Endodermal cell (in vitro differentiated cells): ENCODE results near the gene IL25. TPM values are rescaled to one million over a fixed set of nuclear protein-coding genes. Genes with fewer than 3 reads are reported as not detected.

Source experiments
- DNase-seq: peaks from one replicate; pipeline ENCODE4 v3.0.0-alpha.2; 2017
- H3K27ac ChIP-seq: 2 replicates; pipeline ENCODE4 v1.5.1; 2013; ENCODE audit warnings: mild to moderate bottlenecking, low read depth, low read length, moderate library complexity
- H3K27me3 ChIP-seq: 2 replicates; pipeline ENCODE4 v1.6.1; 2013; ENCODE audit warnings: mild to moderate bottlenecking, low read length, moderate library complexity; ENCODE audit not compliant: insufficient read depth, control insufficient read depth, poor library complexity, severe bottlenecking
- H3K36me3 ChIP-seq: 2 replicates; pipeline ENCODE4 v1.7.0; 2013; ENCODE audit warnings: mild to moderate bottlenecking, low read length, moderate library complexity; ENCODE audit not compliant: control insufficient read depth, insufficient read depth
- H3K4me1 ChIP-seq: one replicate; pipeline ENCODE4 v1.7.0; 2013; ENCODE audit warnings: low read length; ENCODE audit not compliant: control insufficient read depth, insufficient read depth
- H3K4me3 ChIP-seq: 2 replicates; pipeline ENCODE4 v1.5.1; 2013; ENCODE audit warnings: mild to moderate bottlenecking, low read length, moderate library complexity
- H3K9ac ChIP-seq: 2 replicates; pipeline ENCODE4 v1.6.1; 2013; ENCODE audit warnings: mild to moderate bottlenecking, low read length, moderate library complexity; ENCODE audit not compliant: poor library complexity, severe bottlenecking; ENCODE audit errors: extremely low read depth
- H3K9me3 ChIP-seq: 2 replicates; pipeline ENCODE4 v1.6.1; 2013; ENCODE audit warnings: mild to moderate bottlenecking, low read length, moderate library complexity; ENCODE audit not compliant: control insufficient read depth
- H3K27ac Mint-ChIP-seq: 2 replicates; pipeline ENCODE4 v1.8.0; 2020; ENCODE audit warnings: mixed read lengths
- H3K27me3 Mint-ChIP-seq: 2 replicates; pipeline ENCODE4 v1.8.0; 2021; ENCODE audit warnings: mild to moderate bottlenecking, mixed read lengths; ENCODE audit not compliant: insufficient read depth
- H3K36me3 Mint-ChIP-seq: 2 replicates; pipeline ENCODE4 v1.8.0; 2020; ENCODE audit warnings: low read depth, mixed read lengths
- H3K4me1 Mint-ChIP-seq: 2 replicates; pipeline ENCODE4 v1.8.0; 2020; ENCODE audit warnings: mixed read lengths
- H3K4me3 Mint-ChIP-seq: 2 replicates; pipeline ENCODE4 v1.8.0; 2020; ENCODE audit warnings: mild to moderate bottlenecking, moderate library complexity, mixed read lengths
- H3K9me3 Mint-ChIP-seq: 2 replicates; pipeline ENCODE4 v1.8.0; 2020; ENCODE audit warnings: mild to moderate bottlenecking, mixed read lengths
- WGBS, 2 experiments: methylation state at CpG; one replicate each; pipeline versions ENCODE4 v1.1.5 to v1.1.7; 2013; ENCODE audit warnings: missing lambda C conversion rate in 2 of 2, mixed read lengths in 1 of 2; ENCODE audit not compliant: insufficient coverage in 1 of 2, insufficient read length in 1 of 2; 5-methylcytosine and 5-hydroxymethylcytosine counted together
- total RNA-seq, 2 donors: library from RNA; stranded (reverse); fragmentation: NEBNext Ultra II Directional in 1 of 2; extraction: Animal tissue kit (Norgen Biotek cat#: 25700) in 1 of 2; gene quantifications; 2 replicates in 1 of 2; 3 replicates in 1 of 2; pipeline ENCODE4 v1.2.1, GENCODE V29; 2021
- TF ChIP-seq, protein P1 (sequence below): fragments of 200-600 bp; sonication (generic); conservative IDR thresholded peaks from 2 replicates; pipeline ENCODE4 v1.5.0; 2021; ENCODE audit warnings: antibody characterized with exemption, mild to moderate bottlenecking

IL25 gene
- total RNA-seq, 2 donors from 2014 or later: not detected

DNA sequence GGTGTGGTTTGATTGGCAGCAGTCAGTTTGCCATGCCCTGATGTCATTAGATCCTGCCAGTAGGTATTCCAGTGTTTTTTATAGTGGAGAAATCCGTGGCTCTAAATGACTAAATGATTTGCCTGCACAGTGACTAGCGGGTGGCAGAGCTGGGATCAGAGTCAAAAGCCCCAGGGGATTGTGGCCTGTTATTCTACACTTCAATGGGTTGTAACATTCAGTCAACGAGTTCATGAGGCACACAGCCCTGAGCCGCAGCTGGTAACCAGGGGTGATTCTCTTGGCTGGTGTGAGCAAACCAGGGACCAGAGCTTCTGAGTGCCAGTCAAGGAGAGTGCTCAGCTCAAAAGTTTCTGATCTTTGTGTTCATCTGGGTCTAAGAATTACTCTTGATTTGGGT lies 33.6 kb downstream of the IL25 start:
- no peak overlapping the region for H3K4me3 Mint-ChIP-seq
- H3K4me3 ChIP-seq: no peak overlapping the region

DNA sequence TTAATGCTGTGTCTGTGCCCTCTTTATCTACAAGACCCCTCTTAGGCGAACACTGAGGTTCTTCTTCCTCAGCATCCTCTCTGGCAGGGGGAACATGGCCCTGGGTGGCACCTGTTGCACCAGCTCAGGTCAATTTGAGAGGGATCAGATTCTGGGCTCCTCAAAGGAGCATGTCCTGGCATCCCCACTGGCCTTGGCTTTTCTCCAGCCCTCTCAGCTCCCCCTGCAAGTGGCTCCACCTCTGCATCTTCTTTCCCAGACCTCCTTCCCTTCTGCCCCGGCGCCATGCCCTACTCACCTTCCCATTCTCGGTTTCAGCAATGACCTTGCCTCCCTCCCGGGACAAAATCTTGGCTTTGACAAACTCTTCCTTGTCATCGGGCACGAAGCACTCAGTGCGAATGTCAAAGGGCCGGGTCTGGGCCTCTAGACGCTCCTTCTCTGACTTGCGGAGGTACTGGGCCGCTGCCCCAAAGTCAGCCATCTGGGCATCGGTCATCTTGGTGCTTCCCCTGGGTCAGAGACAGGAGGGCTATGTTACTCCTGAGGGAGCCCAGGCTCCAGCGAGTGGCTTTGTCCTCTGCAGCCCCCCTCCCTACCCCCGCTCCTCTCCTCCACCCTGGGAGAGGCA lies 34.2 kb downstream of the IL25 start:
- H3K4me3 Mint-ChIP-seq: no peak overlapping the region
- H3K9me3 Mint-ChIP-seq: no peaks in the 10 kb centered on the region
- Histone ChIP-seq H3K9me3 (no peaks in the 10 kb centered on the region), H3K4me1 (no peaks in the 10 kb centered on the region), H3K4me3 (no peak overlapping the region), H3K27ac (no peak overlapping the region), H3K36me3 (no peaks in the 10 kb centered on the region), H3K9ac (no peak overlapping the region), H3K27me3 (peaks cover 8% of the 10 kb centered on the region)
- WGBS, 2 experiments: 88% methylated on average over 13 to 15 of the region's 15 CpGs
- H3K27ac Mint-ChIP-seq: no peak overlapping the region
- DNase-seq: no peak
- H3K36me3 Mint-ChIP-seq: no peaks in the 10 kb centered on the region
- TF ChIP-seq, protein P1, sequence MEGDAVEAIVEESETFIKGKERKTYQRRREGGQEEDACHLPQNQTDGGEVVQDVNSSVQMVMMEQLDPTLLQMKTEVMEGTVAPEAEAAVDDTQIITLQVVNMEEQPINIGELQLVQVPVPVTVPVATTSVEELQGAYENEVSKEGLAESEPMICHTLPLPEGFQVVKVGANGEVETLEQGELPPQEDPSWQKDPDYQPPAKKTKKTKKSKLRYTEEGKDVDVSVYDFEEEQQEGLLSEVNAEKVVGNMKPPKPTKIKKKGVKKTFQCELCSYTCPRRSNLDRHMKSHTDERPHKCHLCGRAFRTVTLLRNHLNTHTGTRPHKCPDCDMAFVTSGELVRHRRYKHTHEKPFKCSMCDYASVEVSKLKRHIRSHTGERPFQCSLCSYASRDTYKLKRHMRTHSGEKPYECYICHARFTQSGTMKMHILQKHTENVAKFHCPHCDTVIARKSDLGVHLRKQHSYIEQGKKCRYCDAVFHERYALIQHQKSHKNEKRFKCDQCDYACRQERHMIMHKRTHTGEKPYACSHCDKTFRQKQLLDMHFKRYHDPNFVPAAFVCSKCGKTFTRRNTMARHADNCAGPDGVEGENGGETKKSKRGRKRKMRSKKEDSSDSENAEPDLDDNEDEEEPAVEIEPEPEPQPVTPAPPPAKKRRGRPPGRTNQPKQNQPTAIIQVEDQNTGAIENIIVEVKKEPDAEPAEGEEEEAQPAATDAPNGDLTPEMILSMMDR: no peak
- no peaks in the 10 kb centered on the region for H3K4me1 Mint-ChIP-seq
- peaks cover 44% of the 10 kb centered on the region for H3K27me3 Mint-ChIP-seq

More for the DNA sequence above, 33.6 kb downstream of the IL25 start:
- no peak for DNase-seq
- 54 to 68% methylated on average over 2 to 4 of the region's 4 CpGs for WGBS, 2 experiments
- Histone ChIP-seq H3K27me3 (peaks cover 8% of the 10 kb centered on the region), H3K9me3 (no peaks in the 10 kb centered on the region), H3K27ac (no peak overlapping the region), H3K9ac (no peak overlapping the region), H3K36me3 (no peaks in the 10 kb centered on the region), H3K4me1 (no peaks in the 10 kb centered on the region)
- Mint-ChIP-seq H3K4me1 (no peaks in the 10 kb centered on the region), H3K36me3 (no peaks in the 10 kb centered on the region), H3K27ac (no peak overlapping the region), H3K9me3 (no peaks in the 10 kb centered on the region), H3K27me3 (peaks cover 50% of the 10 kb centered on the region)
- TF ChIP-seq, protein P1: no peak

DNA sequence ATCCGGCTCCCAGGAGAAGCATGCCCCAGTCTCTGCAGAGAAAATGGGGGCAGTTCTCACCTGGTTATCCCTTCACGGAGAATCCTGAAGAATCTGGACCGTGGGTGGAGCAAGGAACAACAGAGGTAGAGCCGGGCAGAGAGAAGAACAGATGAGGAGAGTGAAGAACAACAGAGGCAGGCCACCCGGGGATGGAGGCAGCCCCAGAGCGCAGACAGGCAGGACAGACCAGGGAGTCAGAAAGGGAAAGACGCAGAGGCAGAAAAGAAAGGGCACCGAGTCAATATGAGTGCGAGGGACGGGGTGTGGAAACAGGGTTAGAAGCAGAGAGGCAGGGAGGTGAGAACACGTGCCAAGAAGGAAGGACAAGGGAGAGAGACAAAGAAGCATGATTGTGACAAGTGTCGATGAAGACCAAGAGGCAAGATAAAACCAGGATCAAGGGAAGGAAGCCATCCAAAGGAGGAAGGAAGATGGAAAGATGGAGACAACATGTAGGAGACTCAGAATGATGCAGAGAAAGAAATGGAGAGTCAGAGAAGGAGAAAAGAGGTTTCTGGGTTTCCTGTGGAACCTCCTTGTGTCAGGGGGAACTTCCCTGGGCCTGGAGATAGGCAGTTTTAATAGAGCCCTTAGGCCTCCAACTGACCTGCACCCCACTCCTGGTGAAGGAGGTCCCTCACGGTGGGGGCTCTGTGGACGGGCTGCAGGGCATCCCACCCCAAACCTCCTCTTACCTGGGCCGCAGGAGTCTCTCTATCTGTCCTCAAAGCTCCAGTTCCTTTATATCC lies 35.1 kb downstream of the IL25 start, which contains the start of gene MYH6:
Gene MYH6 (minus strand): TSS at position 758 of the 791 bp plus-strand sequence. CDS start 1,050 bp downstream, outside the sequence.
- no peaks in the 10 kb centered on the region for H3K9me3 ChIP-seq
- H3K4me1 ChIP-seq: no peaks in the 10 kb centered on the region
- H3K36me3 ChIP-seq: no peaks in the 10 kb centered on the region
- peaks cover 8% of the 10 kb centered on the region for H3K27me3 ChIP-seq
- TF ChIP-seq, protein P1: no peak
- no peaks in the 10 kb centered on the region for H3K4me1 Mint-ChIP-seq
- no peaks in the 10 kb centered on the region for H3K9me3 Mint-ChIP-seq
- H3K9ac ChIP-seq: no peak within 1 kb of the TSS
- H3K4me3 Mint-ChIP-seq: no peak within 1 kb of the TSS
- H3K27me3 Mint-ChIP-seq: peaks cover 39% of the 10 kb centered on the region
- DNase-seq: no peak
- WGBS, 2 experiments: 85 to 88% methylated on average over 11 to 15 of the region's 15 CpGs
- no peaks in the 10 kb centered on the region for H3K36me3 Mint-ChIP-seq
- H3K4me3 ChIP-seq: no peak within 1 kb of the TSS
- no peak within 1 kb of the TSS for H3K27ac ChIP-seq
- no peak within 1 kb of the TSS for H3K27ac Mint-ChIP-seq
